IMR-90 (cell line): Measurements from ENCODE around the gene NRIP1. TPM values are rescaled to one million over a fixed set of nuclear protein-coding genes. Genes with fewer than 3 reads are reported as not detected.

Source experiments
- ATAC-seq: fragments of 200-7000 bp; cut with Tn5 transposase; 2 replicates; pipeline ENCODE4 v1.9.1; 2020; ENCODE audit warnings: low read depth, mild to moderate bottlenecking, moderate library complexity
- BruUV-seq: library from RNA; stranded (reverse); fragments of 400-500 nt; replicated peaks from 2 replicates; lab custom pipeline; 2021; lab: Mats Ljungman, UMichigan
- CTCF ChIA-PET: fragments of 300-600 bp; formaldehyde crosslinking; extraction: SDS; loops from one replicate; lab custom pipeline; 2021; ENCODE audit warnings: antibody characterized with exemption; lab: Yijun Ruan, JAX
- POLR2A ChIA-PET: fragments of 300-600 bp; sonication (Branson Sonifier 250); formaldehyde crosslinking; loops from one replicate; lab custom pipeline; 2022; ENCODE audit warnings: antibody characterized with exemption; ENCODE audit not compliant: unreplicated experiment; lab: Charles Lee
- DNase-seq: peaks from one replicate; pipeline ENCODE4 v3.0.0; 2013
- H2AFZ ChIP-seq: replicated peaks from 2 replicates; pipeline ENCODE3; 2013; ENCODE audit warnings: low read length, mild to moderate bottlenecking; ENCODE audit not compliant: poor library complexity
- H2AK5ac ChIP-seq: 2 replicates; pipeline ENCODE4 v1.6.1; 2013; ENCODE audit warnings: low read depth, low read length, inconsistent platforms
- H2AK9ac ChIP-seq: replicated peaks from 2 replicates; pipeline ENCODE3; 2013; ENCODE audit warnings: mild to moderate bottlenecking, low read depth, low read length, moderate library complexity; ENCODE audit not compliant: poor library complexity
- H2BK120ac ChIP-seq: 2 replicates; pipeline ENCODE4 v1.6.1; 2013; ENCODE audit warnings: low read depth, low read length, inconsistent platforms
- H2BK15ac ChIP-seq: 3 replicates; pipeline ENCODE4 v1.6.1; 2013; ENCODE audit warnings: low read depth, low read length, inconsistent platforms
- H2BK20ac ChIP-seq: 2 replicates; pipeline ENCODE4 v1.6.1; 2013; ENCODE audit warnings: low read depth, mild to moderate bottlenecking, inconsistent platforms, low read length, moderate library complexity
- H2BK5ac ChIP-seq: 2 replicates; pipeline ENCODE4 v1.6.1; 2013; ENCODE audit warnings: mild to moderate bottlenecking, low read depth, low read length, inconsistent platforms; ENCODE audit not compliant: poor library complexity, severe bottlenecking
- H3K14ac ChIP-seq: replicated peaks from 2 replicates; pipeline ENCODE4 v1.6.1; 2013; ENCODE audit warnings: low read depth, low read length, inconsistent platforms
- H3K18ac ChIP-seq: 2 replicates; pipeline ENCODE4 v1.6.1; 2013; ENCODE audit warnings: low read depth, low read length, control low read depth
- H3K23ac ChIP-seq: 2 replicates; pipeline ENCODE4 v1.6.1; 2013; ENCODE audit warnings: low read depth, low read length, inconsistent platforms
- H3K27ac ChIP-seq: 2 replicates; pipeline ENCODE4 v1.5.1; 2013; ENCODE audit warnings: mild to moderate bottlenecking, control low read depth, low read length; ENCODE audit not compliant: insufficient read depth
- H3K27me3 ChIP-seq: 2 replicates; pipeline ENCODE4 v1.6.1; 2013; ENCODE audit warnings: low read length; ENCODE audit not compliant: control insufficient read depth, insufficient read depth
- H3K36me3 ChIP-seq: 2 replicates; pipeline ENCODE4 v1.6.1; 2013; ENCODE audit warnings: low read length, mixed read lengths; ENCODE audit not compliant: control insufficient read depth, insufficient read depth
- H3K4ac ChIP-seq: 2 replicates; pipeline ENCODE4 v1.6.1; 2013; ENCODE audit warnings: low read depth, low read length, inconsistent platforms
- H3K4me1 ChIP-seq: 2 replicates; pipeline ENCODE4 v1.6.1; 2013; ENCODE audit warnings: low read length, mixed read lengths; ENCODE audit not compliant: control insufficient read depth, insufficient read depth
- H3K4me2 ChIP-seq: 2 replicates; pipeline ENCODE4 v1.6.1; 2013; ENCODE audit warnings: low read depth, mild to moderate bottlenecking, control low read depth, low read length, moderate library complexity
- H3K4me3 ChIP-seq: 2 replicates; pipeline ENCODE4 v1.5.1; 2013; ENCODE audit warnings: low read depth, mild to moderate bottlenecking, control low read depth, low read length, moderate library complexity; ENCODE audit not compliant: insufficient read depth
- H3K56ac ChIP-seq: 2 replicates; pipeline ENCODE4 v1.6.1; 2013; ENCODE audit warnings: low read length, inconsistent platforms; ENCODE audit not compliant: insufficient read depth; ENCODE audit errors: extremely low read depth
- H3K79me1 ChIP-seq, 2 experiments: 2 replicates each; pipeline ENCODE4 v1.6.1; 2013; ENCODE audit warnings: low read length in 2 of 2, inconsistent platforms in 1 of 2, low read depth in 1 of 2
- H3K9ac ChIP-seq: 2 replicates; pipeline ENCODE4 v1.6.1; 2013; ENCODE audit warnings: low read depth, low read length, control low read depth
- H3K9me1 ChIP-seq: 2 replicates; pipeline ENCODE4 v1.6.1; 2013; ENCODE audit warnings: low read length, inconsistent platforms; ENCODE audit not compliant: insufficient read depth
- H3K9me3 ChIP-seq: 2 replicates; pipeline ENCODE4 v1.6.1; 2013; ENCODE audit warnings: low read length; ENCODE audit not compliant: control insufficient read depth, insufficient read depth
- H4K20me1 ChIP-seq: 2 replicates; pipeline ENCODE4 v1.6.1; 2013; ENCODE audit warnings: low read length, inconsistent platforms; ENCODE audit not compliant: insufficient read depth
- H4K5ac ChIP-seq: 2 replicates; pipeline ENCODE4 v1.6.1; 2013; ENCODE audit warnings: mild to moderate bottlenecking, low read depth, low read length, control low read depth
- H4K8ac ChIP-seq, 2 experiments: 2 replicates each; pipeline ENCODE4 v1.6.1; 2013; ENCODE audit warnings: low read depth in 2 of 2, low read length in 2 of 2, control low read depth in 1 of 2, inconsistent platforms in 1 of 2
- H4K91ac ChIP-seq: 2 replicates; pipeline ENCODE4 v1.6.1; 2013; ENCODE audit warnings: low read depth, low read length, inconsistent platforms; ENCODE audit not compliant: insufficient read depth
- BHLHE40 ChIP-seq: fragments of 150-350 bp; IDR thresholded peaks from 2 replicates; pipeline ENCODE4 v1.6.1; 2016; ENCODE audit warnings: mild to moderate bottlenecking, low read depth, low read length
- CEBPB ChIP-seq: IDR thresholded peaks from 2 replicates; pipeline ENCODE4 v1.6.1; 2012; ENCODE audit warnings: low read depth, low read length, improper control_type of control experiment
- CHD1 ChIP-seq: IDR thresholded peaks from 2 replicates; pipeline ENCODE4 v1.6.1; 2012; ENCODE audit warnings: low read depth, low read length, improper control_type of control experiment
- FOS ChIP-seq: fragments of 150-350 bp; IDR thresholded peaks from 2 replicates; pipeline ENCODE4 v1.6.1; 2016; ENCODE audit warnings: low read depth, low read length
- MAFK ChIP-seq: IDR thresholded peaks from 2 replicates; pipeline ENCODE4 v1.6.1; 2012; ENCODE audit warnings: low read depth, low read length, improper control_type of control experiment
- MAZ ChIP-seq: IDR thresholded peaks from 2 replicates; pipeline ENCODE4 v1.6.1; 2012; ENCODE audit warnings: low read depth, mild to moderate bottlenecking, low read length, improper control_type of control experiment, moderate library complexity, borderline replicate concordance
- MXI1 ChIP-seq: IDR thresholded peaks from 2 replicates; pipeline ENCODE4 v1.6.1; 2012; ENCODE audit warnings: low read depth, mild to moderate bottlenecking, low read length, moderate library complexity, borderline replicate concordance
- NFE2L2 ChIP-seq: fragments of 150-350 bp; IDR thresholded peaks from 2 replicates; pipeline ENCODE4 v1.6.1; 2016; ENCODE audit warnings: low read depth, mild to moderate bottlenecking, low read length
- POLR2A ChIP-seq: IDR thresholded peaks from 2 replicates; pipeline ENCODE4 v1.6.1; 2012; ENCODE audit warnings: mild to moderate bottlenecking, low read depth, low read length
- RAD21 ChIP-seq: IDR thresholded peaks from 2 replicates; pipeline ENCODE4 v1.6.1; 2012; ENCODE audit warnings: low read length, improper control_type of control experiment
- RCOR1 ChIP-seq: IDR thresholded peaks from 2 replicates; pipeline ENCODE4 v1.6.1; 2012; ENCODE audit warnings: mild to moderate bottlenecking, low read length, improper control_type of control experiment; ENCODE audit not compliant: insufficient replicate concordance
- RFX5 ChIP-seq: IDR thresholded peaks from 2 replicates; pipeline ENCODE4 v1.8.0; 2012; ENCODE audit warnings: low read depth, mild to moderate bottlenecking, low read length, moderate library complexity
- SMC3 ChIP-seq: fragments of 150-350 bp; IDR thresholded peaks from 2 replicates; pipeline ENCODE4 v1.6.1; 2016; ENCODE audit warnings: low read depth, mild to moderate bottlenecking, antibody characterized with exemption, low read length, moderate library complexity
- WGBS, 2 experiments: methylation state at CpG; one replicate each; pipeline versions ENCODE4 v1.1.5 to v1.1.7; 2013; ENCODE audit warnings: missing lambda C conversion rate in 2 of 2; ENCODE audit not compliant: insufficient read length in 1 of 2; ENCODE audit errors: extremely low coverage in 2 of 2; 5-methylcytosine and 5-hydroxymethylcytosine counted together
- dilution Hi-C: fragments of 300-500 bp; cut with HindIII; formaldehyde crosslinking; loops from one replicate; pipeline ENCODE4 v1.14.3; 2018; ENCODE audit warnings: low sequenced_read_pairs; ENCODE audit not compliant: unreplicated experiment
- in situ Hi-C: fragments of 300-500 bp; cut with MboI; formaldehyde crosslinking; loops from 3 replicates; pipeline ENCODE4 v1.14.3; 2019; ENCODE audit warnings: low sequenced_read_pairs, inconsistent platforms, mixed read lengths
- intact Hi-C: fragments of 100-400 bp; cut with micrococcal nuclease; formaldehyde crosslinking; loops from 2 replicates; pipeline ENCODE4 v1.10.0; 2022
- polyA plus RNA-seq, 3 experiments: library from polyadenylated mRNA; depleted of rRNA; stranded (reverse); fragments of >200 nt; gene quantifications; 2 replicates each; pipeline ENCODE4 v1.2.3, GENCODE V29; 2012; ENCODE audit warnings: low replicate concordance in 1 of 3
- total RNA-seq: library from RNA; depleted of rRNA; stranded (reverse); fragments of >200 nt; gene quantifications from 2 replicates; pipeline ENCODE4 v1.2.3, GENCODE V29; 2012
- TF ChIP-seq, protein P1 (sequence below): conservative IDR thresholded peaks from 2 replicates; pipeline ENCODE4 v1.5.1; 2012; ENCODE audit warnings: mild to moderate bottlenecking, low read depth, low read length, improper control_type of control experiment
- TF ChIP-seq, protein P2 (sequence below): fragments of 150-350 bp; IDR thresholded peaks from 2 replicates; pipeline ENCODE4 v1.6.1; 2017; ENCODE audit warnings: mild to moderate bottlenecking, antibody characterized with exemption, low read length, low read depth
- TF ChIP-seq, protein P3 (sequence below): fragments of 150-350 bp; IDR thresholded peaks from 2 replicates; pipeline ENCODE4 v1.6.1; 2016; ENCODE audit warnings: low read depth, mild to moderate bottlenecking, low read length, moderate library complexity, borderline replicate concordance

The NRIP1 gene
- total and polyA plus RNA-seq, 2 of the 4 experiments (the other 2 are of a cell fraction): 9.6 to 73.8 TPM

DNA sequence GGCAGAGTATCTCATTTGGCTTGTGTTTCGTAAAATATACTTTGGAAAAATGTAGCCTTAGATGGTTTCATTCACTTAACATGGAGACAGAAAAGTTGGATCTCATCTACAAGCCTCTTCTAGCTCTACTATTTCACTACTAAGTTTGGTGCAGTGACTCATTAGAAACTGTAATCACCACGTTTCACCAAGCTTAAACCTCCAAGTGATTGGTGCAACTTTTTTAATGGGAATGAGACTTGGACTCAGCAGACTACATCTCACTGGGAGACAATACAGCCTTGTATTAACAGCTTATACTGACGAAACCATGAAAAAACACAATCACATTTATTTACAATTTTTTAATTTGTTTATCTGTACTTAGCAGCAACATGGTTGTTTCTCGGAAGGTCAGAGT, 29.9 kb upstream of the NRIP1 start:
- H2AK5ac ChIP-seq: no peak overlapping the region
- H3K56ac ChIP-seq: no peak overlapping the region
- no peaks in the 10 kb centered on the region for H3K9me1 ChIP-seq
- ATAC-seq (no peak), DNase-seq (no peak)
- no peak overlapping the region for H3K23ac ChIP-seq
- no peaks in the 10 kb centered on the region for H3K4me1 ChIP-seq
- H3K27me3 ChIP-seq: no peaks in the 10 kb centered on the region; the same call in 1 of the 2 replicates
- no peak overlapping the region for H3K18ac ChIP-seq
- BruUV-seq: no TSS peak
- H3K4ac ChIP-seq: no peak overlapping the region
- in situ Hi-C loops (loop anchor here (25.0 kb wide), 1 partner anchor 707 kb away; the partner anchor contains the start of gene HSPA13), dilution Hi-C loops (no loop called here), intact Hi-C loops (no loop called here)
- TF ChIP-seq POLR2A: no peak
- TF ChIP-seq RFX5: no peak
- TF ChIP-seq, protein P1, sequence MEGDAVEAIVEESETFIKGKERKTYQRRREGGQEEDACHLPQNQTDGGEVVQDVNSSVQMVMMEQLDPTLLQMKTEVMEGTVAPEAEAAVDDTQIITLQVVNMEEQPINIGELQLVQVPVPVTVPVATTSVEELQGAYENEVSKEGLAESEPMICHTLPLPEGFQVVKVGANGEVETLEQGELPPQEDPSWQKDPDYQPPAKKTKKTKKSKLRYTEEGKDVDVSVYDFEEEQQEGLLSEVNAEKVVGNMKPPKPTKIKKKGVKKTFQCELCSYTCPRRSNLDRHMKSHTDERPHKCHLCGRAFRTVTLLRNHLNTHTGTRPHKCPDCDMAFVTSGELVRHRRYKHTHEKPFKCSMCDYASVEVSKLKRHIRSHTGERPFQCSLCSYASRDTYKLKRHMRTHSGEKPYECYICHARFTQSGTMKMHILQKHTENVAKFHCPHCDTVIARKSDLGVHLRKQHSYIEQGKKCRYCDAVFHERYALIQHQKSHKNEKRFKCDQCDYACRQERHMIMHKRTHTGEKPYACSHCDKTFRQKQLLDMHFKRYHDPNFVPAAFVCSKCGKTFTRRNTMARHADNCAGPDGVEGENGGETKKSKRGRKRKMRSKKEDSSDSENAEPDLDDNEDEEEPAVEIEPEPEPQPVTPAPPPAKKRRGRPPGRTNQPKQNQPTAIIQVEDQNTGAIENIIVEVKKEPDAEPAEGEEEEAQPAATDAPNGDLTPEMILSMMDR: no peak
- TF ChIP-seq BHLHE40: no peak
- TF ChIP-seq NFE2L2: no peak
- TF ChIP-seq, protein P2, sequence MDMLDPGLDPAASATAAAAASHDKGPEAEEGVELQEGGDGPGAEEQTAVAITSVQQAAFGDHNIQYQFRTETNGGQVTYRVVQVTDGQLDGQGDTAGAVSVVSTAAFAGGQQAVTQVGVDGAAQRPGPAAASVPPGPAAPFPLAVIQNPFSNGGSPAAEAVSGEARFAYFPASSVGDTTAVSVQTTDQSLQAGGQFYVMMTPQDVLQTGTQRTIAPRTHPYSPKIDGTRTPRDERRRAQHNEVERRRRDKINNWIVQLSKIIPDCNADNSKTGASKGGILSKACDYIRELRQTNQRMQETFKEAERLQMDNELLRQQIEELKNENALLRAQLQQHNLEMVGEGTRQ: no peak
- TF ChIP-seq RCOR1: no peak
- TF ChIP-seq, protein P3, sequence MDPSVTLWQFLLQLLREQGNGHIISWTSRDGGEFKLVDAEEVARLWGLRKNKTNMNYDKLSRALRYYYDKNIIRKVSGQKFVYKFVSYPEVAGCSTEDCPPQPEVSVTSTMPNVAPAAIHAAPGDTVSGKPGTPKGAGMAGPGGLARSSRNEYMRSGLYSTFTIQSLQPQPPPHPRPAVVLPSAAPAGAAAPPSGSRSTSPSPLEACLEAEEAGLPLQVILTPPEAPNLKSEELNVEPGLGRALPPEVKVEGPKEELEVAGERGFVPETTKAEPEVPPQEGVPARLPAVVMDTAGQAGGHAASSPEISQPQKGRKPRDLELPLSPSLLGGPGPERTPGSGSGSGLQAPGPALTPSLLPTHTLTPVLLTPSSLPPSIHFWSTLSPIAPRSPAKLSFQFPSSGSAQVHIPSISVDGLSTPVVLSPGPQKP: no peak
- TF ChIP-seq MXI1: no peak
- TF ChIP-seq MAFK: no peak
- no peak for TF ChIP-seq MAZ
- TF ChIP-seq RAD21: no peak
- TF ChIP-seq CEBPB: no peak
- no peak for TF ChIP-seq FOS
- no peak for TF ChIP-seq SMC3
- TF ChIP-seq CHD1: no peak
- no peak overlapping the region for H3K27ac ChIP-seq
- no peak overlapping the region for H2AFZ ChIP-seq
- no peak overlapping the region for H3K9ac ChIP-seq
- no peak overlapping the region for H4K91ac ChIP-seq
- no peak overlapping the region for H2BK15ac ChIP-seq
- ChIA-PET POLR2A (no interaction called here), CTCF (interaction anchor here (1.2 to 1.9 kb wide), 2 partner anchors 10 to 13 kb away, joined by 3 to 4 read pairs; no protein-coding TSS in a partner anchor)
- no peaks in the 10 kb centered on the region for H3K36me3 ChIP-seq
- H2BK5ac ChIP-seq: no peak overlapping the region
- no peaks in the 10 kb centered on the region for H3K9me3 ChIP-seq
- no CpG with 5 or more reads among the region's 4 CpGs for WGBS, 2 experiments
- no peak overlapping the region for H4K5ac ChIP-seq
- H2BK120ac ChIP-seq: no peak overlapping the region
- H4K8ac ChIP-seq: no peak overlapping the region
- no peak overlapping the region for H3K14ac ChIP-seq
- no peak overlapping the region for H3K4me2 ChIP-seq
- H2AK9ac ChIP-seq: no peak overlapping the region
- no peak overlapping the region for H2BK20ac ChIP-seq
- H3K4me3 ChIP-seq: no peak overlapping the region
- H3K79me1 ChIP-seq: no peaks in the 10 kb centered on the region
- no peaks in the 10 kb centered on the region for H4K20me1 ChIP-seq
